Type B pancreatic cell (in vitro differentiated cells): ENCODE measurements around the gene HHIPL1. TPM values are rescaled to one million over a fixed set of nuclear protein-coding genes. Genes with fewer than 3 reads are reported as not detected.
A peak's percentile ranks its signal among the peaks of the same experiment; 100 is the strongest.

ENCODE experiments used
- DNase-seq: peaks from one replicate; pipeline ENCODE4 v3.0.0; 2021; ENCODE audit warnings: mixed read lengths; ENCODE audit not compliant: unreplicated experiment; ENCODE audit errors: extremely low spot score
- H3K27ac Mint-ChIP-seq: 2 replicates; pipeline ENCODE4 v1.8.0; 2021; ENCODE audit warnings: mild to moderate bottlenecking, mixed read lengths
- H3K27me3 Mint-ChIP-seq: 2 replicates; pipeline ENCODE4 v1.8.0; 2021; ENCODE audit warnings: mixed read lengths
- H3K36me3 Mint-ChIP-seq: 2 replicates; pipeline ENCODE4 v1.8.0; 2021; ENCODE audit warnings: mixed read lengths
- H3K4me1 Mint-ChIP-seq: one replicate; pipeline ENCODE4 v1.8.0; 2021; ENCODE audit warnings: mixed read lengths; ENCODE audit not compliant: unreplicated experiment
- H3K4me3 Mint-ChIP-seq: 2 replicates; pipeline ENCODE4 v1.8.0; 2021; ENCODE audit warnings: mild to moderate bottlenecking, mixed read lengths
- H3K9me3 Mint-ChIP-seq: 2 replicates; pipeline ENCODE4 v1.8.0; 2021; ENCODE audit warnings: mixed read lengths
- total RNA-seq: library from RNA; stranded (reverse); gene quantifications from 2 replicates; pipeline ENCODE4 v1.2.1, GENCODE V29; 2021; ENCODE audit warnings: low replicate concordance
- TF ChIP-seq, protein P1 (sequence below): fragments of 200-600 bp; sonication (generic); conservative IDR thresholded peaks from 2 replicates; pipeline ENCODE4 v1.5.0; 2021; ENCODE audit warnings: antibody characterized with exemption, mild to moderate bottlenecking

HHIPL1 gene
- total RNA-seq, 1 donor from 2014 or later, result 1.4 TPM

DNA sequence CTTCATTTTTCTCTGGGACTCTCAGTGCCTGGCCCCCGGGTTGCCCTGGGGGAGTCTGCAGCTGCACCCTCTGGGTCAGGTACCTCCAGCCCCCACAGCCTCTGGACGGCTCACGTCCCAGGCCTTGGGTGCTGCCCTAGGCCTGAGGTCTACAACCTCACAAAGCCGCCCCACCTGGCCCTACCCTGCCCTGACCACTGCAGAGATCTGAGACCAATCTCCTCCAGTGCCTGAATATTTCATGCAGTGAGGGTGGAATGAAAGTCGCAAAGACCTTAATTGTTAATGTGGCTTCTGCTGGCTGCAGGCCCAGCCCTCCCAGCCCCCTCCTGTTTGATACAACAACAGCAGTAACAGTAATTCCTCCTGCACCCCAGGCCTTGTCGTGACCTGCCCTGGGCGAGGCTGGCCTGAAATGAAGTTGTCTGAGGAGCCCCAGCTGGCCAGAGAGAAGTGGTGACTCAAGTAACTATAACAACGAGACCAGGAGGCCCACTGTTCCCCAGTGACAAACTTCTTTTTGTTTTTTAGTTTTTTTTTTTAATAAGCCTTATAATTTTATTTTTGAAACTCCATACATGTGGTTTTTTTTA, 32.1 kb upstream of the HHIPL1 start:
- H3K4me1 Mint-ChIP-seq, result peaks cover 31% of the 10 kb centered on the region
- TF ChIP-seq, protein P1, sequence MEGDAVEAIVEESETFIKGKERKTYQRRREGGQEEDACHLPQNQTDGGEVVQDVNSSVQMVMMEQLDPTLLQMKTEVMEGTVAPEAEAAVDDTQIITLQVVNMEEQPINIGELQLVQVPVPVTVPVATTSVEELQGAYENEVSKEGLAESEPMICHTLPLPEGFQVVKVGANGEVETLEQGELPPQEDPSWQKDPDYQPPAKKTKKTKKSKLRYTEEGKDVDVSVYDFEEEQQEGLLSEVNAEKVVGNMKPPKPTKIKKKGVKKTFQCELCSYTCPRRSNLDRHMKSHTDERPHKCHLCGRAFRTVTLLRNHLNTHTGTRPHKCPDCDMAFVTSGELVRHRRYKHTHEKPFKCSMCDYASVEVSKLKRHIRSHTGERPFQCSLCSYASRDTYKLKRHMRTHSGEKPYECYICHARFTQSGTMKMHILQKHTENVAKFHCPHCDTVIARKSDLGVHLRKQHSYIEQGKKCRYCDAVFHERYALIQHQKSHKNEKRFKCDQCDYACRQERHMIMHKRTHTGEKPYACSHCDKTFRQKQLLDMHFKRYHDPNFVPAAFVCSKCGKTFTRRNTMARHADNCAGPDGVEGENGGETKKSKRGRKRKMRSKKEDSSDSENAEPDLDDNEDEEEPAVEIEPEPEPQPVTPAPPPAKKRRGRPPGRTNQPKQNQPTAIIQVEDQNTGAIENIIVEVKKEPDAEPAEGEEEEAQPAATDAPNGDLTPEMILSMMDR, result no peak
- no peaks in the 10 kb centered on the region for H3K36me3 Mint-ChIP-seq
- no peak for DNase-seq
- no peak overlapping the region for H3K4me3 Mint-ChIP-seq
- no peaks in the 10 kb centered on the region for H3K27me3 Mint-ChIP-seq
- H3K9me3 Mint-ChIP-seq, result no peaks in the 10 kb centered on the region
- H3K27ac Mint-ChIP-seq, result peak overlapping the region; percentile 88

- peaks cover 32% of the 10 kb centered on the region for H3K4me1 Mint-ChIP-seq
- TF ChIP-seq, protein P1, result no peak
- H3K27me3 Mint-ChIP-seq, result no peaks in the 10 kb centered on the region
- DNase-seq, result no peak
- no peaks in the 10 kb centered on the region for H3K36me3 Mint-ChIP-seq
- H3K9me3 Mint-ChIP-seq, result no peaks in the 10 kb centered on the region
- H3K4me3 Mint-ChIP-seq, result no peak overlapping the region
- no peak overlapping the region for H3K27ac Mint-ChIP-seq
Observed at GRCh38 chr14:99615497-99616157, 29.3 kb upstream of the HHIPL1 start.

- Mint-ChIP-seq H3K27me3 (no peaks in the 10 kb centered on the region), H3K4me3 (no peak overlapping the region), H3K4me1 (peaks cover 29% of the 10 kb centered on the region), H3K36me3 (no peaks in the 10 kb centered on the region), H3K9me3 (no peaks in the 10 kb centered on the region), H3K27ac (peak overlapping the region; percentile 12)
- TF ChIP-seq, protein P1, result no peak
- no peak for DNase-seq
Observed at GRCh38 chr14:99616832-99617800, 27.8 kb upstream of the HHIPL1 start.

GRCh38 chr14:99619835-99620834, 24.8 kb upstream of the HHIPL1 start:
- no peak overlapping the region for H3K4me3 Mint-ChIP-seq
- no peak overlapping the region for H3K27ac Mint-ChIP-seq
- H3K9me3 Mint-ChIP-seq, result no peaks in the 10 kb centered on the region
- peaks cover 34% of the 10 kb centered on the region for H3K4me1 Mint-ChIP-seq
- TF ChIP-seq, protein P1, result no peak
- no peaks in the 10 kb centered on the region for H3K36me3 Mint-ChIP-seq
- DNase-seq, result no peak
- no peaks in the 10 kb centered on the region for H3K27me3 Mint-ChIP-seq

DNA sequence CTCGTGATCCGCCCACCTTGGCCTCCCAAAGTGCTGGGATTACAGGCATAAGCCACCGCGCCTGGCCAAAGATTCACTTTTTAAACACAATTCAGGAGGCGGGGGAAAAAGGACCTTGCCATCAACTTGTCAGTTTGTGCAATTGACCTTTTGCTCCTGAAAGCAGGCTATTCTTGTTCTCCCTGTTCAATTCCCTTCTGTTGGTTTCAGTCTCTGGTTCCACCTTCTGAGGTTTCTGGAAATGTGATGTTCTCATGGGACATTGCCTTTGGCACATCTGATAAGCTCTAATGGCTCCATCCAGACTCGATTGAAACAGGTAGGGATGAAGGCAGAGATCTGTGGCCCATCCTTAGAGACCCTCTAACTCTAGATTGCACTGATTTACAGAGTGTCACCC, 23.0 kb upstream of the HHIPL1 start:
- TF ChIP-seq, protein P1, result no peak
- H3K36me3 Mint-ChIP-seq, result no peaks in the 10 kb centered on the region
- H3K27me3 Mint-ChIP-seq, result no peaks in the 10 kb centered on the region
- no peak for DNase-seq
- no peaks in the 10 kb centered on the region for H3K9me3 Mint-ChIP-seq
- H3K4me1 Mint-ChIP-seq, result peaks cover 29% of the 10 kb centered on the region
- H3K4me3 Mint-ChIP-seq, result peak overlapping the region; percentile 29
- peak overlapping the region; percentile 95 for H3K27ac Mint-ChIP-seq
